Endothelial cell of umbilical vein (primary cell): ENCODE data around the gene EEFSEC. TPM values are rescaled to one million over a fixed set of nuclear protein-coding genes. Genes with fewer than 3 reads are reported as not detected.
A peak's percentile ranks its signal among the peaks of the same experiment; 100 is the strongest.

Experiments
- BruUV-seq: library from RNA; stranded (reverse); fragments of 400-500 nt; replicated peaks from 2 replicates; lab custom pipeline; 2021; lab: Mats Ljungman, UMichigan
- CTCF ChIA-PET: fragments of 300-600, 350-600 bp; sonication (Branson Sonifier 250); formaldehyde crosslinking; loops from one replicate; lab custom pipeline; 2021; ENCODE audit warnings: antibody characterized with exemption, inconsistent platforms; lab: Charles Lee
- POLR2A ChIA-PET: fragments of 300-600, 350-600 bp; sonication (Branson Sonifier 250); formaldehyde crosslinking; loops from one replicate; lab custom pipeline; 2021; ENCODE audit warnings: antibody characterized with exemption, inconsistent platforms; lab: Charles Lee
- DNase-seq: peaks from one replicate; pipeline ENCODE4 v3.0.0-alpha.2; 2011; ENCODE audit warnings: low read depth, low spot score
- FAIRE-seq: peaks from 2 replicates; lab custom pipeline; 2011; peaks lifted over from hg19 to GRCh38; lab: Jason Lieb, UNC
- H2AFZ ChIP-seq: 2 replicates; pipeline ENCODE4 v1.6.0; 2012; ENCODE audit warnings: low read depth, low read length, control low read depth, inconsistent platforms
- H3K27ac ChIP-seq: 2 replicates; pipeline ENCODE4 v1.5.1; 2011; ENCODE audit warnings: low read depth, mild to moderate bottlenecking, control low read depth, low read length, moderate library complexity; ENCODE audit not compliant: insufficient read depth
- H3K27me3 ChIP-seq, 2 experiments: 2 replicates each; pipeline versions ENCODE4 v1.6.0 to v1.6.1; 2011; ENCODE audit warnings: low read length in 2 of 2, mixed read lengths in 1 of 2; ENCODE audit not compliant: control insufficient read depth in 2 of 2, insufficient read depth in 2 of 2
- H3K36me3 ChIP-seq, 2 experiments: 2 replicates in 1 of 2; 3 replicates in 1 of 2; pipeline ENCODE4 v1.5.1; 2011; ENCODE audit warnings: low read length in 2 of 2, mild to moderate bottlenecking in 1 of 2, moderate library complexity in 1 of 2; ENCODE audit not compliant: control insufficient read depth in 2 of 2, insufficient read depth in 2 of 2; ENCODE audit errors: extremely low read depth in 1 of 2
- H3K4me1 ChIP-seq: 3 replicates; pipeline ENCODE4 v1.5.1; 2011; ENCODE audit warnings: mild to moderate bottlenecking, low read length; ENCODE audit not compliant: control insufficient read depth, insufficient read depth; ENCODE audit errors: extremely low read depth
- H3K4me2 ChIP-seq: 2 replicates; pipeline ENCODE4 v1.6.1; 2011; ENCODE audit warnings: low read length, control low read depth, mixed read lengths; ENCODE audit not compliant: insufficient read depth
- H3K4me3 ChIP-seq, 3 experiments: fragments of 200-600 bp in 1 of 3; sonication (generic), shearing (Covaris generic) in 1 of 3; replicated peaks in 1 of 3; 2 replicates each; pipeline ENCODE4 v1.5.1; 2011 to 2016; ENCODE audit warnings: control low read depth in 3 of 3, low read length in 3 of 3, mild to moderate bottlenecking in 2 of 3, inconsistent platforms in 1 of 3, low read depth in 1 of 3, moderate library complexity in 1 of 3; ENCODE audit not compliant: insufficient read depth in 1 of 3
- H3K79me2 ChIP-seq: 2 replicates; pipeline ENCODE4 v1.6.0; 2012; ENCODE audit warnings: low read length, inconsistent platforms; ENCODE audit not compliant: control insufficient read depth, insufficient read depth
- H3K9ac ChIP-seq: replicated peaks from 2 replicates; pipeline ENCODE3; 2011; ENCODE audit warnings: low read length, control low read depth; ENCODE audit not compliant: insufficient read depth; ENCODE audit errors: extremely low read depth
- H3K9me1 ChIP-seq: replicated peaks from 3 replicates; pipeline ENCODE4 v1.6.0; 2011; ENCODE audit warnings: mild to moderate bottlenecking, low read length; ENCODE audit not compliant: control insufficient read depth, insufficient read depth; ENCODE audit errors: extremely low read depth
- H3K9me3 ChIP-seq: replicated peaks from 2 replicates; pipeline ENCODE4 v1.5.1; 2012; ENCODE audit warnings: low read length, inconsistent platforms; ENCODE audit not compliant: control insufficient read depth, insufficient read depth
- H4K20me1 ChIP-seq: replicated peaks from 2 replicates; pipeline ENCODE3; 2011; ENCODE audit warnings: mild to moderate bottlenecking, low read length; ENCODE audit not compliant: control insufficient read depth, insufficient read depth; ENCODE audit errors: extremely low read depth
- CTCF ChIP-seq, 2 donors: IDR thresholded peaks; 1 replicate in 1 of 2; 2 replicates in 1 of 2; pipeline ENCODE4 v1.5.1; 2011; ENCODE audit warnings: low read length in 2 of 2, mild to moderate bottlenecking in 2 of 2, moderate library complexity in 2 of 2, control low read depth in 1 of 2, inconsistent platforms in 1 of 2, low read depth in 1 of 2; ENCODE audit not compliant: insufficient read depth in 1 of 2; ENCODE audit errors: extremely low read depth in 1 of 2
- EZH2 ChIP-seq: IDR thresholded peaks from 2 replicates; pipeline ENCODE4 v1.6.1; 2012; ENCODE audit warnings: borderline replicate concordance, low read depth, mild to moderate bottlenecking, moderate library complexity, low read length, inconsistent platforms; ENCODE audit not compliant: severe bottlenecking
- FOS ChIP-seq: IDR thresholded peaks from 2 replicates; pipeline ENCODE4 v1.6.1; 2011; ENCODE audit warnings: mild to moderate bottlenecking, low read length, moderate library complexity, borderline replicate concordance; ENCODE audit not compliant: insufficient read depth
- GATA2 ChIP-seq: IDR thresholded peaks from 2 replicates; pipeline ENCODE4 v1.7.0; 2011; ENCODE audit warnings: low read depth, mild to moderate bottlenecking, moderate library complexity, mixed read lengths, low read length; ENCODE audit not compliant: insufficient read length, insufficient read depth
- POLR2AphosphoS5 ChIP-seq: IDR thresholded peaks from 2 replicates; pipeline ENCODE4 v1.6.1; 2012; ENCODE audit warnings: low read depth, mild to moderate bottlenecking, control low read depth, low read length, moderate library complexity; ENCODE audit not compliant: insufficient read depth
- dilution Hi-C: fragments of 300-500 bp; cut with MboI; formaldehyde crosslinking; loops from one replicate; pipeline ENCODE4 v1.15.0; 2019; ENCODE audit warnings: low sequenced_read_pairs; ENCODE audit not compliant: extremely low pct_ligation_motif_present
- intact Hi-C: fragments of 100-400 bp; cut with micrococcal nuclease; formaldehyde crosslinking; loops from one replicate; pipeline ENCODE4 v1.10.0; 2022
- polyA plus RNA-seq, 4 experiments: library from polyadenylated mRNA; depleted of rRNA in 3 of 4; stranded (reverse) in 3 of 4; unstranded in 1 of 4; fragments of >200 nt; gene quantifications; 2 replicates each; pipeline versions ENCODE4 v1.2.1 to v1.2.3, GENCODE V29; 2011 to 2012; ENCODE audit warnings: missing spikeins in 1 of 4
- total RNA-seq: library from RNA; stranded (reverse); gene quantifications from 2 replicates; pipeline ENCODE4 v1.2.3, GENCODE V29; 2021

EEFSEC gene
- total and polyA plus RNA-seq, 2 donors (not counting 3 experiments of a cell fraction or from before 2014, with no cell fraction given): 13.1 to 14.5 TPM

GRCh38 chr3:128438488-128439072 lies 285.3 kb downstream of the EEFSEC start:
- Histone ChIP-seq H3K9me1 (no peaks in the 10 kb centered on the region), H3K27ac (no peak overlapping the region), H3K9ac (no peak overlapping the region), H3K36me3 (no peaks in the 10 kb centered on the region), H3K79me2 (no peaks in the 10 kb centered on the region), H3K4me3 (no peak overlapping the region), H2AFZ (no peak overlapping the region), H4K20me1 (no peaks in the 10 kb centered on the region), H3K4me2 (no peak overlapping the region), H3K4me1 (no peaks in the 10 kb centered on the region), H3K27me3 (peaks cover 10 to 21% of the 10 kb centered on the region in 2 experiments), H3K9me3 (no peaks in the 10 kb centered on the region)
- FAIRE-seq (peak; percentile 63), DNase-seq (no peak)
- dilution Hi-C loops (loop anchor here (25.0 kb wide), 1 partner anchor 149 kb away; no protein-coding TSS in a partner anchor), intact Hi-C loops (no loop called here)
- ChIA-PET POLR2A (no interaction called here), CTCF (interaction anchor here (0.7 to 2.6 kb wide), 6 partner anchors 11 to 268 kb away, joined by 3 to 8 read pairs (median 4); no protein-coding TSS in a partner anchor)
- no TSS peak for BruUV-seq
- TF ChIP-seq FOS: no peak
- TF ChIP-seq EZH2: no peak
- no peak for TF ChIP-seq POLR2AphosphoS5
- TF ChIP-seq GATA2: no peak
- peak; percentile 42 to 62 for TF ChIP-seq CTCF (IDR thresholded peaks at IDR 0.05; ENCODE audit: extremely low read depth in 1 of 2, insufficient read depth in 1 of 2, low read depth in 1 of 2, low read length in 2 of 2)
